ENCODE results near the gene LRFN4.
A peak's percentile ranks its signal among the peaks of the same experiment; 100 is the strongest.

LRFN4 gene

DNA sequence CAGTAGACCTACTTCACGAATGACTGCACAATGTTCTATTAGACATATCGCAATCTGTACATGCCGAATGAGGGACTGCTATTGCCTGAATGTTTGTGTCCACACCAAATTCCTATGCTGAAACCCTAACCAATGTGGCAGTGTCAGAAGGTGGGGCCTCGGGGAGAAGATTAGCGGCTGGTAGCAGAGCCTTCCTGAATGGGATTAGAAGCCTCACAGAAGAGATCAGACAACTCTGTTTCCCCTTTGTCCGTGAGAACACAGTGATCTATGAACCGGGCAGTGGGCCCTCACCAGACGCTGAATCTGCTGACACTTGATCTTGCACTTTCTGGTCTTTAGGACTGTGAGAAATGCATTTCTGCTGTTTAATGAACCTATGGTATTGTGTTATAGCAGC lies 33.1 kb downstream of the LRFN4 start:
- DNase-seq, result no peak

DNA sequence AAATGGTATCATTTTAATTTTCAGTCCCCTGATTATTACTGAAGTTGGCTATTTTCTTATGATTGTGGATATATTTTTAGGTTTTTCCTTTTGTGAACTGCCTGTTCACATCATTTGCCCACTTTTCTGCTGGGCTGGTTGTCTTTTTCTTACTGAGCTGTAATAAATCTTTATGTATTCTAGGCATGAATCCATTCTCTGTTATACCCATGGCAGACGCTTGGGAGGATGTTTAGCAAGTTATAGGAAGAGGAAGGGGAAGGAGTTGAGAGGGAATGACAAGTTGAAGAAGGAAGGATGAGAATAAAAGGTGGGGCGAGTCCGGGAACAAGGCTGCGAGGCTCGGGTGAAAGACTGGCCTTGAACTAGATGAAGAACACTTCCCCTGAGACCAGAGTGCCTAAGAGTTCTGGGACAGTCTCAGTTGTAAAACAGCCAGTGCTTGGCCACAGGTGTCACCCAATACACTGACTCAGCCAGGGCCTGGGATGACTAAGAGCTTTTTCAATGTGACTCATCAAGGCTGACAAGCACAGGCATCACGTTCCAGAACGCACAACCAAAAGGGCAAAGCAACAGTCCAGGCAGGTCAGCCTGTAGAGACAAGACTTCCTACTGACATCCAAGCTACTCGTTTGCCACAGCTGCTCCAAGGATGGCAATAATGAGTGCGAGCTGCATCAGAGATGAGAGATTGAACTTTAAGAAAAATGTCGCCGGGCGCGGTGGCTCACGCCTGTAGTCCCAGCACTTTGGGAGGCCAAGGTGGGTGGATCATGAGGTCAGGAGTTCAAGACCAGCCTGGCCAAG lies 35.2 kb downstream of the LRFN4 start:
- peak; percentile 87 for DNase-seq

DNA sequence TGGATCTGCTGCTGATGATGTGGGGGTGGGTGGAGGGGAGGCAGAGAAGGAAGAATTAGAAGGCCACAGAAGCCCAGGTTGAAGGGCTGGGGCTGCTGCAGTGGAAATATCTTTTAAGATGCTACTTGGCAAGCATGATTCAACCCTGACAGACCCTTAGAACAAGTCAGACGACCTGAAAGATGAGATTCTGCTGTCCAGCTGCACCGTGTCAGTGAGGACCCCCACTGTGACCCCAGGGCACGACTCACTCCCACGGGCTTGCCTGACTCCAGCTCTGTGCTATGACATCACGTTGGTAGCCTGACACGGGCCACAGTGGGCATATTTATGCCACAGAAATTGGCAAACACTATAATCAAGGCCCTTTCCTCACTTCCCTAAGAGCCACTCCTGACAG lies 36.0 kb downstream of the LRFN4 start:
- no peak for DNase-seq

DNA sequence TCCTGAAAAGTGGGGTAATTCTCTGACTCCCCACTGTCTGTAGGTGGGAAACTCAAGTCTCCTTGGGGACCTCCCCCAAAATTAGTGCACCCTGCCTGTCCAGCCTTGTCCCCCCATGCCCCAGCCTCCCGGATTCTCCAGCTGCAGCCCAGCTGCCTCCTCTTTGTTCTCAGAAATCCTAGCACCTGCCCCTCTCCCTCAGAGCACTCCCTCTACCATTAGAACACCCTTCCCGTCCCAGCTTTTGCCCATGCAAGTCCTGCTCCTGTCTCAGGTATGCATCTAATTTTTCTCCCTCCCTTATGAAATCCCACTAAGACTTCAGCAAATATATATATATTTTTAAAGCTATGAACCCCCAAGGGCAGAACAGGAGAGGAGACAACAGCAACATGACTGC lies 37.3 kb downstream of the LRFN4 start:
- DNase-seq, result no peak

DNA sequence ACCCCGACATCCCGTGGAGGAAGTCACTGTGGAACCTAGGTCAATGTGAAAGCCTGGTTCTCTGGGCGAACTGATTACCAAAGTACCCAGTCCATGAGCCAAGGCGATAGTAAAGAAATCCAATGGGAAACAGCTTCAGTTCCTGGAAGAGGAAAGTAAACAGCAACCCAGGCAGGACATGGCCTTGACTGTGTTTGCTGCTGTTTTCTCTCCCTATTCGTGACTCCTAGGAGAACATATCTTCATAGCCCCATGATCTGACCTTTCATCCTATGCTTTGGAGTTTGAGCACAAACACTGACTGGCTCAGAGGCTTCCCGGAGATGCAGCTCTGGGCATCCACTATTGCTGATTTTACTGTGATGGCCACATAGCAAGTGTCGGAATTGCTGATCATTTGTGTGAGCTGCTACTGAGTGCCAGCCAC lies 45.1 kb downstream of the LRFN4 start:
- no peak for DNase-seq

DNA sequence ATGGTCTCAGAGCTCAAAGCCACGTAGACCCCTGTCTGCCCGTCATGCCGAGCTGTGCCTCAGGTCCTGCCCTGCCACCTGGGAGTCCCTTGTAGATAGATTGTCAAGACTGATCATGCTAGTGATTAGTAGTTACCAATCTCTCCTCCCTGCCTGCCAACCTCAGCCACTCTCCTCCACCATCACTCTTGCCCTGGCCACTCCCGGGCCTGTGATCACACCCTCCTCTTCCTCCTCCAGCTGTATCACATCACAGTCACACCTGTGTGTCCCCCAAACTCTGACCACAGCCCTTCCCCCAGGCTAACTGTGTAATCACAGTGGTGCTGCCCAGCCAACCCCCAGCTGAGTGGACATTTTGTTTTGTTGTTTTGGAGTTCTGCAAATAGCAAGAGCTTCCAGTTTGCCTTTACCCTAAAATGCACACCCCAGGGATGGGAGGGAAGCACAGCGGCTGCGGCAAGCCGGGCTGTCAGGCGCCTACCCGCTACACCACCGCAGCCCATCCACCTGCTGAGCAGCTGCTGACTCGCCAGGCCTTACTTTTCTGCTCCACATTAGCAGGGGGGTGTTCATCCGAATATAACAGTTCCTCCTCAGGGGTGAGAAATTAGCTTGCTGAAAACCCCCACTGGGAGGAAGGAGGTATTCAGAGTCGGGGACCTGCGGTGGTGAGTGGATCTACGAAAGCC lies 45.8 kb downstream of the LRFN4 start:
- no peak for DNase-seq

DNA sequence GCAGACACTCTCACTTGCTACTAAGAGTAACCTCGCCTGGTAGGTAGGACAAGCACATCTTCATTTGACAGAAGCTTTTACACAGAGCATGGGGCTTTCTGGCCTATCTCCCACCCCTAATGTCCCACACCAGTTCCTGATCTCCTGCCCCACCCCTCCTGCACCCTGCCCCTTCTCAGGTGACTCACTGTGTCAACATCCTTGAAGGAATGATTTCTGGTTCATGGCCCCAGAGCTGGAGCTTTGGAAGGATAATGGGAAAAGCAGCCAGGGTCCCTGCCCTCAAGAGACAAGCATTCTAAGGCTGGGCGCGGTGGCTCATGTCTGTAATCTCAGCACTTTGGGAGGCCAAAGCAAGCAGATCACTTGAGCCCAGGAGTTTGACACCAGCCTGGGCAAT lies 47.2 kb downstream of the LRFN4 start:
- DNase-seq, result peak; percentile 20

DNA sequence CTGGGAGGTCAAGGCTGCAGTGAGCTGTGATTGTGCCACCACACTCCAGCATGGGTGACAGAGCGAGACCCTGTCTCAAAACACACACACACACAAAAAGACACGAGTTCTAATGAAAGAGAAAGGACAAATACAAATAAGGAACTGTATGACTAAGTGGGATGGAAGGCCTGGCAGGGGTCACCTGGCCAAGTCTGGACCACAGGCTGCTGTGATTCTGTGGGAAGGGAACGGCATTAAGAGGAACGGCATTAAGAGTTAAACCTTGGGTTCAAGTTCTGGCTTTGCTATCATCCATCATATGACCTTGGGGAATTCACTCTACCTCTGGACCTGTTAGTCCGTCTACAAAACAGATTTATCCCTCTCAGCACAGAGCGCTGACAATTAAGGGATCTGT lies 47.7 kb downstream of the LRFN4 start:
- DNase-seq, result no peak

DNA sequence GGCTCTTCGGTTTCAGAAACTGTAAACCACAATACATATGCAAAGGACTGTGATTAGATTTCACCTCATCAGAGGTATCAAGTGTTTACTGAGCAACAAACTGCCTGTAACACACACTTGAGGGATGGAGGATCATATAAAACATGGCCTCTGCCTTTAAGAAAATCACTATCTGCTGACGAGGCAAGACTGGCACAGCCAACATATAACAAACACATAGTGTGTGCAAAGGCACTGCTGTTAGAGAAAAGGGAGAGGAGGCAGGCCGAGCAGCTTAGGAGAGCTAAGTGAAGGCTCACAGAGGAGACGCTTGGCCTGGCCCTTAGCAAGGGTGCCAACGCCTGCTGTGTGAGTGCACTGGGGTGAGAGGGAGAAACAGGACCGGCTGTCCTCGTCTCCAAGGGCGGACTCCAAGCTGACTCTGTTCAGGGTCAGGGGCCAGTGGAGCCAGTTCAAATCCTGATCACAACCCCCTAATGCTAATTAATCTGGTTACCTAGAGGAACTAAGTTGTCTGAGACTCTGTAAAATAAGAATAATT lies 48.2 kb downstream of the LRFN4 start:
- DNase-seq, result no peak

DNA sequence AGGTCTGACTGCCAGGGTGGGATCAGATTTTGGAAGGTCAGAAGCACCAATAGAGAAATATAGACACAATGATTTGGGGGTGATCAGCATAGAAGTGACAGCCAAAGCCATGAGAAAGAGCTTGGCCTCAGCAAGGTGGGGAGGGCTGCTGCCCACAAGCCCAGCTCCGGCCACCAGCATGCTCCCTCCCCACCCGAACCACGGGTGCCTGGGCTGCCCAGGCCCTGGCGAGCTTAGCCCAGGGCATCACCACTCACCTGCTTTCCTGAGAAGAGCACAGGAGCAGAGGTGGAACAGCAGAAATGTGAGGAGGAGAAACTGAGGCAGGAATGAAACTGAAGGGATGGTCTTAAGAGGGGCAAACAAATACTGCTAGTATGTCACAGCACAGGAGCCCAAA lies 48.8 kb downstream of the LRFN4 start:
- no peak for DNase-seq

DNA sequence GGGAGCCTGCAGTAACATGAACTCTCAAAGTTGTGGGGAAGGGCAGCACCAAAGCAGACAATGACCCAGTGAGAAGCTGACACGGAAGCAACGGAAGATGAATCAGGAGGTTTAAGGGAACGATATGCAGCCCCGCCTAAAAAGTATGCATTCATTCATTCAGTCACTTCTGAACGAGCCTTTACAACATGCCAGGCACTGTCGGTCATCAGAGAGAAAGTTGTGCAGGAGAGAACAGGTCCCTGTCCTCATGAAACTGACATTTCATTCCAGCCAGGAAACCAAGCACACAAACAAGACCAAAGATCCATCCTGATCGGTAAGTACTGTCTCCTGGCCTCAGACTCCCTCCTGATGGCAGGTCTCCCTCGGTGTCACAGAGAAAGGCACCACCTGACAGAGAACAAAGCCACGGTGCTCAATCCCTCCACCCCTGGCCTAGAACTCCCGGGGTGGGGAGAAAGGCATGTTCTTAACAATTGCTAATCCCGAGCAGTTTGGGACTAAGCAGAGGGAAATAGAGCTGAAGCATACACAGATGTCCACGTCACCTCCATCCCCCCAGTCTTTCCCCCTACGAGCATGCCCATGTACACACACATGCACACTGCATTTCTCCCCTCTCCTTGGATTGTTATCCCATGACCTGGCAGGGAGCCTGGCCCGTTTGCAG lies 49.3 kb downstream of the LRFN4 start:
- DNase-seq, result peak; percentile 69

DNA sequence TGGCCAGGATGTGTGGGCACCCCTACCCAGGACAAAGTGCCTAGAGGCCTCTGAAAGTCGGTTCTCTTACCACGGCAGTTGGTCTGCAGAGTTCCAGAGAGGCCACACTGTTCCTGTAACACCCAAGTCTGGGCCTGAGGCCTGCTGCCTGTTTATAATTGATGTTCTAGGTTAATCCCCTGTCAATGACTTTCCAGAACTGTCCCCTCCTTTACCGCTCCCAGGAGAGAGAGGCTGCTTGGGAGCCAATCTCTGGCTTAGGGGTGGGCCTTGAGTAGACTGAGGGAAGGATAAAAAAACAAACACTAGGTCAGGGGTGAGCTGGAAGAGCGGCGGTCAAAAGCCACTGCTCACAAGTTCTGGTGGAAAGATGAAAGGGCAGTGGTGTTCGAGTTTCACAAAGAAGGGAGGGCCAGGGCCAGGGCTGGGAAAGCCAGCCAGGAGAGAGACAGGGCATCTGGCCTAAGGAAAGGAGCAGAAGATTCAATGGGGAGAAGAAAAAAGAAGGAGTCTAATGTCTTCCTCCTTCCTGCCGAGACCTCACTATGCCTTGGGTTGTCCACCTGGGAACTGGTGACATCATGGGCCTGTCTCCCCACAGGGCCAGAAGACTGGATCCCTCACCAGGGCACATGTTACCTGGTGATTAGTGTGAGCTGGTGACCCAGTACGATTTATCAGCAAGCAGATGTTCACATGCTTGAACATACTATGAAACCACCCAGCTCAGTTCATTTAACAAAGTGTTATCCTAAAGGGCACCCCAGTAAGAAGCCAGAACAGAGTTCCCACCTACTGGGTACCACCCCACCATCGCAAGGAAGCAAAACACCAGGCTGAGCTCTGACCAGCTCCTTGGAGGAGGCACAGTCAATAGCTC lies 51.1 kb downstream of the LRFN4 start:
- DNase-seq, result no peak

DNA sequence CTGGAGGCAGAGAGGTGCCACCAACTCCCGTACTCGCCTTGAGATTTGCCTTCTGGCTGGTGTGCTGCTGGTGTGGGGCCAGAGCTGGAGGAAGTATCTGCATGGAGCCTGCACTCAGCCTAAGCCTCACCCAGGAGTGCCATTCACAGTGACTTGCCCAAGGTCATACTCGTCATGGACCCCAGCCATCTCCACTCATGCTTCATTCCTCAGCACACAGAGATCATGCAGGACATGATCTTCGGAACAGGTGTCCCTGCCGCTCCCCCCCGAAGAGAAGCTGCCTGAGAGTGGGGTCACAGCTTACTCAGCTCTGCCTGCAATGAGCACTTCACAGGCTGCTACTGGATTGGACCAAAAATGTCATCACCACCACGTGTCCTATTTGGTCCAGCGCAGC lies 52.3 kb downstream of the LRFN4 start:
- DNase-seq, result no peak

DNA sequence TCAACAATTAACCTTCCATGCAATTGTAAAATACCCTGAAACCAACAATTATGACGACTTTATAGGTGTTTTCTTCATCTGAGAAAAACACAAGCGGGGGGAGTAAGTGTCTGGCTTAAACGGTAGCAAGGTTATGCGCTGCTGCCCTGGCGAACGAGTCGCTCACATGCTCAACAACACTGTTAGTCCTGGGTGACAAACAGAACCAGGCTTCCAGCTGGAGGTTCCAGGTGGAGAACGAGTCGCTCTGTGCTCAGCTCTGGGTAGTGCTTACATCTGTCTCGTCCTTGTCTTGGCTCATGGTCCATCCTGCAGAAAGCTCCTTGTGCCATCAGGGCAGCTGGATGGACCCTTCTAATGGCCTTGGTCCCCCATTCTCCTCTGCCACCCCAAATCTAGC lies 53.2 kb downstream of the LRFN4 start:
- DNase-seq, result no peak

All from fibroblast of skin of abdomen (primary cell).